ENCODE data around the gene SPCS2. TPM values are rescaled to one million over a fixed set of nuclear protein-coding genes. Genes with fewer than 3 reads are reported as not detected.

Gene SPCS2
- polyA plus RNA-seq, 1 donor (not counting 4 experiments of a cell fraction or from before 2014, with no cell fraction given) = 207 TPM

GRCh38 chr11:74942073-74942759 lies 6.8 kb upstream of the SPCS2 start:
- no peak overlapping the region for H3K4me3 ChIP-seq (ENCODE audit: control insufficient read depth in 2 of 3, extremely low read depth in 1 of 3, insufficient read depth in 2 of 3, low read depth in 1 of 3, low read length in 3 of 3)
- peak overlapping the region; percentile 66 for H3K9ac ChIP-seq (ENCODE audit: control insufficient read depth, extremely low read depth, insufficient read depth, low read length)
- dilution Hi-C loops (cut with MboI; ENCODE audit: extremely low pct_ligation_motif_present, low sequenced_read_pairs) = no loop called here
- no peaks in the 10 kb centered on the region for H3K27me3 ChIP-seq (ENCODE audit: control insufficient read depth, extremely low read depth, insufficient read depth, low read length)
- H3K79me2 ChIP-seq (ENCODE audit: control insufficient read depth, insufficient read depth, low read length) = no peaks in the 10 kb centered on the region
- FAIRE-seq (no peak), DNase-seq (ENCODE audit: low read depth, low spot score) (no peak)
- H2AFZ ChIP-seq (ENCODE audit: control insufficient read depth, low read length) = peak overlapping the region; percentile 77
- H3K9me3 ChIP-seq (ENCODE audit: control insufficient read depth, low read depth, low read length) = no peaks in the 10 kb centered on the region
- TF ChIP-seq CTCF (optimal IDR thresholded peaks at IDR 0.05 in 1 of 3, IDR thresholded peaks at IDR 0.05 in 1 of 3, conservative IDR thresholded peaks at IDR 0.05 in 1 of 3; ENCODE audit: extremely low read depth in 1 of 3, insufficient read depth in 2 of 3, low read length in 3 of 3) (no peak), EZH2 (IDR thresholded peaks at IDR 0.05; ENCODE audit: low read length) (no peak)
- peak overlapping the region; percentile 91 for H3K27ac ChIP-seq (ENCODE audit: control insufficient read depth, insufficient read depth, low read length)
- no peaks in the 10 kb centered on the region for H4K20me1 ChIP-seq (ENCODE audit: control insufficient read depth, extremely low read depth, insufficient read depth, low read length)
- H3K9me1 ChIP-seq (ENCODE audit: control insufficient read depth, extremely low read depth, insufficient read depth, low read length) = no peaks in the 10 kb centered on the region
- H3K4me2 ChIP-seq (ENCODE audit: control insufficient read depth, extremely low read depth, insufficient read depth, low read depth, low read length) = peak overlapping the region; percentile 82
- H3K36me3 ChIP-seq (ENCODE audit: control insufficient read depth in 2 of 2, extremely low read depth in 1 of 2, insufficient read depth in 2 of 2, low read length in 2 of 2) = peaks cover 4% of the 10 kb centered on the region in 2 experiments
- H3K4me1 ChIP-seq (ENCODE audit: control insufficient read depth, extremely low read depth, insufficient read depth, low read length) = peaks cover 45% of the 10 kb centered on the region

- peaks cover 33% of the 10 kb centered on the region for H3K4me1 ChIP-seq (ENCODE audit: control insufficient read depth, extremely low read depth, insufficient read depth, low read length)
Measured at GRCh38 chr11:74948546-74948897, 544 bp upstream of the SPCS2 start.

More at GRCh38 chr11:74948546-74948897, 544 bp upstream of the SPCS2 start:
- H3K27ac ChIP-seq (ENCODE audit: control insufficient read depth, insufficient read depth, low read length) = peak overlapping the region; percentile 93
- H3K4me2 ChIP-seq (ENCODE audit: control insufficient read depth, extremely low read depth, insufficient read depth, low read depth, low read length) = peak overlapping the region; percentile 86
- peak overlapping the region; percentile 91 to 98 (median 98) for H3K4me3 ChIP-seq (ENCODE audit: control insufficient read depth in 2 of 3, extremely low read depth in 1 of 3, insufficient read depth in 2 of 3, low read depth in 1 of 3, low read length in 3 of 3)
- H3K9ac ChIP-seq (ENCODE audit: control insufficient read depth, extremely low read depth, insufficient read depth, low read length) = peak overlapping the region; percentile 96
- dilution Hi-C loops (cut with MboI; ENCODE audit: extremely low pct_ligation_motif_present, low sequenced_read_pairs) = no loop called here
- TF ChIP-seq CTCF (optimal IDR thresholded peaks at IDR 0.05 in 1 of 3, IDR thresholded peaks at IDR 0.05 in 1 of 3, conservative IDR thresholded peaks at IDR 0.05 in 1 of 3; ENCODE audit: extremely low read depth in 1 of 3, insufficient read depth in 2 of 3, low read length in 3 of 3) (no peak), EZH2 (IDR thresholded peaks at IDR 0.05; ENCODE audit: low read length) (no peak)
- peaks cover 50% of the 10 kb centered on the region for H3K79me2 ChIP-seq (ENCODE audit: control insufficient read depth, insufficient read depth, low read length)
- H3K9me3 ChIP-seq (ENCODE audit: control insufficient read depth, low read depth, low read length) = no peaks in the 10 kb centered on the region
- FAIRE-seq (no peak), DNase-seq (ENCODE audit: low read depth, low spot score) (no peak)
- no peaks in the 10 kb centered on the region for H3K27me3 ChIP-seq (ENCODE audit: control insufficient read depth, extremely low read depth, insufficient read depth, low read length)
- no peaks in the 10 kb centered on the region for H3K9me1 ChIP-seq (ENCODE audit: control insufficient read depth, extremely low read depth, insufficient read depth, low read length)
- peaks cover 0 to 13% of the 10 kb centered on the region in 2 experiments for H3K36me3 ChIP-seq (ENCODE audit: control insufficient read depth in 2 of 2, extremely low read depth in 1 of 2, insufficient read depth in 2 of 2, low read length in 2 of 2)
- peak overlapping the region; percentile 92 for H2AFZ ChIP-seq (ENCODE audit: control insufficient read depth, low read length)
- H4K20me1 ChIP-seq (ENCODE audit: control insufficient read depth, extremely low read depth, insufficient read depth, low read length) = no peaks in the 10 kb centered on the region
